GM12878 (cell line): Measurements from ENCODE around the gene COX4I2. TPM values are rescaled to one million over a fixed set of nuclear protein-coding genes. Genes with fewer than 3 reads are reported as not detected.

ENCODE experiments used
- ATAC-seq: fragments of 200-7000 bp; cut with Tn5 transposase; 3 replicates; pipeline ENCODE4 v1.9.1; 2020; ENCODE audit warnings: mild to moderate bottlenecking, moderate library complexity
- BruUV-seq: library from RNA; stranded (reverse); fragments of 400-500 nt; replicated peaks from 2 replicates; lab custom pipeline; 2021; lab: Mats Ljungman, UMichigan
- CTCF ChIA-PET: fragments of 300-600 bp; sonication (Branson Sonifier 250); formaldehyde crosslinking; extraction: SDS; loops from one replicate; lab custom pipeline; 2021; ENCODE audit warnings: inconsistent platforms; lab: Yijun Ruan, JAX
- POLR2A ChIA-PET: fragments of 350-600 bp; formaldehyde crosslinking; extraction: SDS; loops from one replicate; lab custom pipeline; 2021; ENCODE audit warnings: inconsistent platforms; lab: Charles Lee
- RAD21 ChIA-PET: fragments of 300-600 bp; sonication (Branson Sonifier 250); formaldehyde crosslinking; loops from one replicate; lab custom pipeline; 2023; ENCODE audit warnings: antibody characterized with exemption; ENCODE audit not compliant: unreplicated experiment; lab: Charles Lee
- SMC1A ChIA-PET: fragments of 300-600 bp; sonication (Branson Sonifier 250); formaldehyde crosslinking; loops from one replicate; lab custom pipeline; 2023; ENCODE audit not compliant: unreplicated experiment, uncharacterized antibody; lab: Charles Lee
- DNase-seq: peaks from one replicate; pipeline ENCODE4 v3.0.0-alpha.2; 2011; ENCODE audit warnings: low read depth, low spot score
- FAIRE-seq: peaks from 3 replicates; lab custom pipeline; 2011; peaks lifted over from hg19 to GRCh38; lab: Jason Lieb, UNC
- H2AFZ ChIP-seq: 2 replicates; pipeline ENCODE4 v1.6.0; 2011; ENCODE audit warnings: low read depth, low read length, control low read depth; ENCODE audit not compliant: control insufficient read depth
- H3K27ac ChIP-seq: 2 replicates; pipeline ENCODE4 v1.5.1; 2011; ENCODE audit warnings: control low read depth; ENCODE audit not compliant: control insufficient read depth, insufficient read depth
- H3K27me3 ChIP-seq, 2 experiments: replicated peaks in 1 of 2; 2 replicates each; pipeline versions ENCODE4 v1.6.0 to v1.6.1; 2011; ENCODE audit warnings: low read length in 1 of 2; ENCODE audit not compliant: control insufficient read depth in 2 of 2, insufficient read depth in 2 of 2
- H3K36me3 ChIP-seq, 2 experiments: 2 replicates each; pipeline ENCODE4 v1.5.1; 2011; ENCODE audit warnings: low read length in 1 of 2; ENCODE audit not compliant: control insufficient read depth in 2 of 2, insufficient read depth in 2 of 2
- H3K4me1 ChIP-seq: 2 replicates; pipeline ENCODE4 v1.6.1; 2011; ENCODE audit warnings: mild to moderate bottlenecking, low read length, moderate library complexity, mixed read lengths; ENCODE audit not compliant: control insufficient read depth, insufficient read depth
- H3K4me2 ChIP-seq: 2 replicates; pipeline ENCODE4 v1.6.0; 2011; ENCODE audit warnings: control low read depth; ENCODE audit not compliant: control insufficient read depth, insufficient read depth
- H3K4me3 ChIP-seq: fragments of 200-600 bp; sonication (generic); 2 replicates; pipeline ENCODE4 v1.5.1; 2016
- H3K79me2 ChIP-seq: 2 replicates; pipeline ENCODE4 v1.6.0; 2011; ENCODE audit warnings: low read length; ENCODE audit not compliant: control insufficient read depth, insufficient read depth
- H3K9ac ChIP-seq: 2 replicates; pipeline ENCODE4 v1.8.0; 2011; ENCODE audit warnings: low read length, control low read depth, mixed read lengths; ENCODE audit not compliant: control insufficient read depth, insufficient read depth
- H3K9me3 ChIP-seq: replicated peaks from 3 replicates; pipeline ENCODE4 v1.5.1; 2011; ENCODE audit warnings: mild to moderate bottlenecking, low read length; ENCODE audit not compliant: control insufficient read depth, insufficient read depth
- H4K20me1 ChIP-seq: 2 replicates; pipeline ENCODE4 v1.6.0; 2011; ENCODE audit not compliant: control insufficient read depth, insufficient read depth
- BHLHE40 ChIP-seq, 2 experiments: fragments of 450-650 bp in 1 of 2; IDR thresholded peaks; 2 replicates each; pipeline ENCODE4 v1.6.1; 2011 to 2017; ENCODE audit warnings: low read depth in 2 of 2, borderline replicate concordance in 1 of 2, improper control_type of control experiment in 1 of 2, low read length in 1 of 2, mild to moderate bottlenecking in 1 of 2
- CBX3 ChIP-seq: fragments of 200-600 bp; sonication (generic); IDR thresholded peaks from 2 replicates; pipeline ENCODE4 v1.6.1; 2016; ENCODE audit warnings: low read depth, borderline replicate concordance
- CHD2 ChIP-seq: IDR thresholded peaks from 2 replicates; pipeline ENCODE4 v1.6.1; 2011; ENCODE audit warnings: low read depth, low read length, improper control_type of control experiment, borderline replicate concordance
- CHD4 ChIP-seq: fragments of 200-600 bp; sonication (generic); IDR thresholded peaks from 2 replicates; pipeline ENCODE4 v1.6.1; 2016; ENCODE audit warnings: mild to moderate bottlenecking
- EED ChIP-seq: sonication (generic); IDR thresholded peaks from 2 replicates; pipeline ENCODE4 v1.6.1; 2016; ENCODE audit warnings: antibody characterized with exemption, low read depth
- GABPA ChIP-seq: IDR thresholded peaks from 2 replicates; pipeline ENCODE4 v1.6.1; 2014; ENCODE audit warnings: antibody characterized with exemption, low read depth, mild to moderate bottlenecking, inconsistent platforms
- IKZF2 ChIP-seq, 2 experiments: fragments of 450-650 bp; IDR thresholded peaks; 2 replicates each; pipeline ENCODE4 v1.6.1; 2017; ENCODE audit warnings: mild to moderate bottlenecking in 2 of 2, moderate library complexity in 2 of 2
- IRF4 ChIP-seq: IDR thresholded peaks from 2 replicates; pipeline ENCODE4 v1.6.1; 2011; ENCODE audit warnings: low read depth, low read length
- KDM1A ChIP-seq: fragments of 200-600 bp; sonication (generic); IDR thresholded peaks from 2 replicates; pipeline ENCODE4 v1.6.1; 2016; ENCODE audit warnings: borderline replicate concordance
- PAX8 ChIP-seq: fragments of 450-650 bp; IDR thresholded peaks from 2 replicates; pipeline ENCODE4 v1.6.1; 2017; ENCODE audit warnings: mild to moderate bottlenecking, moderate library complexity
- PML ChIP-seq: IDR thresholded peaks from 2 replicates; pipeline ENCODE4 v1.6.1; 2012; ENCODE audit warnings: low read length, inconsistent platforms
- RAD21 ChIP-seq: IDR thresholded peaks from 2 replicates; pipeline ENCODE4 v1.6.1; 2011; ENCODE audit warnings: mild to moderate bottlenecking, low read depth, low read length, moderate library complexity; ENCODE audit not compliant: insufficient read depth
- SMAD1 ChIP-seq: fragments of 450-650 bp; IDR thresholded peaks from 2 replicates; pipeline ENCODE4 v1.6.1; 2018; ENCODE audit warnings: mild to moderate bottlenecking, low read depth; ENCODE audit not compliant: partially characterized antibody
- SMARCA5 ChIP-seq: fragments of 450-650 bp; IDR thresholded peaks from 2 replicates; pipeline ENCODE4 v1.6.1; 2017; ENCODE audit warnings: mild to moderate bottlenecking
- SP1 ChIP-seq: IDR thresholded peaks from one replicate; pipeline ENCODE4 v1.6.1; 2011; ENCODE audit warnings: low read depth, low read length
- YBX1 ChIP-seq: fragments of 450-650 bp; IDR thresholded peaks from 2 replicates; pipeline ENCODE4 v1.6.1; 2016; ENCODE audit warnings: antibody characterized with exemption
- WGBS: methylation state at CpG from one replicate; pipeline ENCODE4 v1.1.6; 2016; ENCODE audit warnings: low lambda C conversion rate; ENCODE audit not compliant: insufficient replicate concordance, insufficient coverage; ENCODE audit errors: missing lambda C conversion rate; 5-methylcytosine and 5-hydroxymethylcytosine counted together
- in situ Hi-C: fragments of 300-500 bp; cut with MboI; formaldehyde crosslinking; loops from 9 replicates; pipeline ENCODE4 v1.14.3; 2018; ENCODE audit warnings: mixed read lengths
- intact Hi-C: fragments of 100-400 bp; cut with micrococcal nuclease; formaldehyde crosslinking; loops from one replicate; pipeline ENCODE4 v1.14.2; 2022; ENCODE audit not compliant: unreplicated experiment
- polyA plus RNA-seq, 11 experiments: library from polyadenylated mRNA; depleted of rRNA in 4 of 11; unstranded in 6 of 11; stranded (reverse) in 5 of 11; fragments of >200 nt; fragmentation: Nextera tagmentation in 4 of 11; fragmentation: Illumina TruSeq in 1 of 11; extraction: Ambion mirVana in 4 of 11; extraction: Trizol in 1 of 11; gene quantifications; 1 replicate in 1 of 11; 2 replicates in 10 of 11; pipeline versions ENCODE4 v1.2.1 to v1.2.3, GENCODE V29; 2011 to 2016; ENCODE audit warnings: inconsistent platforms in 2 of 11, missing spikeins in 2 of 11, low read depth in 1 of 11
- total RNA-seq, 4 experiments: library from RNA; depleted of rRNA in 3 of 4; stranded (reverse); fragments of >200 nt in 3 of 4; fragmentation: Illumina TruSeq in 1 of 4; extraction: Trizol in 1 of 4; gene quantifications; 2 replicates each; pipeline versions ENCODE4 v1.2.1 to v1.2.3, GENCODE V29; 2013 to 2021
- TF ChIP-seq, protein P1 (sequence below): fragments of 450-650 bp; IDR thresholded peaks from 2 replicates; pipeline ENCODE4 v1.6.1; 2017; ENCODE audit warnings: mild to moderate bottlenecking, low read depth, inconsistent platforms; ENCODE audit not compliant: poor library complexity, severe bottlenecking
- TF ChIP-seq, protein P2 (sequence below): fragments of 450-650 bp; IDR thresholded peaks from 2 replicates; pipeline ENCODE4 v1.6.1; 2018; ENCODE audit warnings: borderline replicate concordance, mild to moderate bottlenecking; ENCODE audit not compliant: partially characterized antibody
- TF ChIP-seq, protein P3 (sequence below): fragments of 150-350 bp; IDR thresholded peaks from 2 replicates; pipeline ENCODE4 v1.6.1; 2016; ENCODE audit warnings: low read depth, low read length

COX4I2 gene
- total and polyA plus RNA-seq, 10 of the 15 experiments (the other 5 are each of a cell fraction or from before 2014, with no cell fraction given) = not detected

DNA sequence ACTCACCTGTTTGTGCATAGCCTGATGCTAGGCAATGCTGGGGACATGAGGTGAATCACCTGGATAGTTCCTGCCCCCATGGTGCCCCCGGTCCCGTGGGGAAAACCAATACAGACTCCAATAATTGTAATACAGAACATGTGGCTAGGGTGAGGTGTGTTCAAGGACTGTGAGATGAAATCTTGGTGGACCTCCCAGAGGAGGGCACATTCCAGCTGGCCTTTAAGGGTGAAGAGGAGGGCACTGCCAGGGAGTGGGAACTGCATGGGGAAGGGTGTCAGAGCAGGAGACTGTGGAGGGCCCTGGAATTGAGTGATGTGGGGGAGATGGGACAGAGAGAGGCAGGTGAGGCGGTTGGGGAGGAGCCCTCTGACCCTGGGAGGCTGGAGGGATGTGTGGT, 2.5 kb downstream of the COX4I2 start:
- RAD21 ChIA-PET = no interaction called here
- FAIRE-seq (no peak), ATAC-seq (no peak), DNase-seq (no peak)
- SMC1A ChIA-PET = interaction anchor here (1.0 kb wide), 2 partner anchors 11 to 21 kb away, joined by 3 read pairs; no protein-coding TSS in a partner anchor
- Histone ChIP-seq H3K36me3 (no peaks in the 10 kb centered on the region), H3K4me3 (no peak overlapping the region), H3K9ac (no peak overlapping the region), H3K9me3 (no peaks in the 10 kb centered on the region), H3K4me2 (no peak overlapping the region), H2AFZ (no peak overlapping the region), H3K27me3 (no peaks in the 10 kb centered on the region), H3K79me2 (no peaks in the 10 kb centered on the region), H4K20me1 (no peaks in the 10 kb centered on the region), H3K4me1 (peaks cover 2% of the 10 kb centered on the region), H3K27ac (no peak overlapping the region)
- CTCF ChIA-PET = interaction anchor here (0.5 to 1.8 kb wide), 5 partner anchors 19 to 1646 kb away, joined by 3 to 8 read pairs (median 6); no protein-coding TSS in a partner anchor
- POLR2A ChIA-PET = no interaction called here
- 6% methylated on average over 3 of the region's 3 CpGs for WGBS
- in situ Hi-C loops = no loop called here
- intact Hi-C loops = no loop called here
- no peak for TF ChIP-seq SP1
- TF ChIP-seq, protein P1, sequence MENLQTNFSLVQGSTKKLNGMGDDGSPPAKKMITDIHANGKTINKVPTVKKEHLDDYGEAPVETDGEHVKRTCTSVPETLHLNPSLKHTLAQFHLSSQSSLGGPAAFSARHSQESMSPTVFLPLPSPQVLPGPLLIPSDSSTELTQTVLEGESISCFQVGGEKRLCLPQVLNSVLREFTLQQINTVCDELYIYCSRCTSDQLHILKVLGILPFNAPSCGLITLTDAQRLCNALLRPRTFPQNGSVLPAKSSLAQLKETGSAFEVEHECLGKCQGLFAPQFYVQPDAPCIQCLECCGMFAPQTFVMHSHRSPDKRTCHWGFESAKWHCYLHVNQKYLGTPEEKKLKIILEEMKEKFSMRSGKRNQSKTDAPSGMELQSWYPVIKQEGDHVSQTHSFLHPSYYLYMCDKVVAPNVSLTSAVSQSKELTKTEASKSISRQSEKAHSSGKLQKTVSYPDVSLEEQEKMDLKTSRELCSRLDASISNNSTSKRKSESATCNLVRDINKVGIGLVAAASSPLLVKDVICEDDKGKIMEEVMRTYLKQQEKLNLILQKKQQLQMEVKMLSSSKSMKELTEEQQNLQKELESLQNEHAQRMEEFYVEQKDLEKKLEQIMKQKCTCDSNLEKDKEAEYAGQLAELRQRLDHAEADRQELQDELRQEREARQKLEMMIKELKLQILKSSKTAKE = no peak
- TF ChIP-seq KDM1A = no peak
- no peak for TF ChIP-seq CHD2
- no peak for TF ChIP-seq YBX1
- TF ChIP-seq PML = no peak
- TF ChIP-seq, protein P2, sequence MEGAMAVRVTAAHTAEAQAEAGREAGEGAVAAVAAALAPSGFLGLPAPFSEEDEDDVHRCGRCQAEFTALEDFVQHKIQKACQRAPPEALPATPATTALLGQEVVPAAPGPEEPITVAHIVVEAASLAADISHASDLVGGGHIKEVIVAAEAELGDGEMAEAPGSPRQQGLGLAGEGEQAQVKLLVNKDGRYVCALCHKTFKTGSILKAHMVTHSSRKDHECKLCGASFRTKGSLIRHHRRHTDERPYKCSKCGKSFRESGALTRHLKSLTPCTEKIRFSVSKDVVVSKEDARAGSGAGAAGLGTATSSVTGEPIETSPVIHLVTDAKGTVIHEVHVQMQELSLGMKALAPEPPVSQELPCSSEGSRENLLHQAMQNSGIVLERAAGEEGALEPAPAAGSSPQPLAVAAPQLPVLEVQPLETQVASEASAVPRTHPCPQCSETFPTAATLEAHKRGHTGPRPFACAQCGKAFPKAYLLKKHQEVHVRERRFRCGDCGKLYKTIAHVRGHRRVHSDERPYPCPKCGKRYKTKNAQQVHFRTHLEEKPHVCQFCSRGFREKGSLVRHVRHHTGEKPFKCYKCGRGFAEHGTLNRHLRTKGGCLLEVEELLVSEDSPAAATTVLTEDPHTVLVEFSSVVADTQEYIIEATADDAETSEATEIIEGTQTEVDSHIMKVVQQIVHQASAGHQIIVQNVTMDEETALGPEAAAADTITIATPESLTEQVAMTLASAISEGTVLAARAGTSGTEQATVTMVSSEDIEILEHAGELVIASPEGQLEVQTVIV = no peak
- TF ChIP-seq, protein P3, sequence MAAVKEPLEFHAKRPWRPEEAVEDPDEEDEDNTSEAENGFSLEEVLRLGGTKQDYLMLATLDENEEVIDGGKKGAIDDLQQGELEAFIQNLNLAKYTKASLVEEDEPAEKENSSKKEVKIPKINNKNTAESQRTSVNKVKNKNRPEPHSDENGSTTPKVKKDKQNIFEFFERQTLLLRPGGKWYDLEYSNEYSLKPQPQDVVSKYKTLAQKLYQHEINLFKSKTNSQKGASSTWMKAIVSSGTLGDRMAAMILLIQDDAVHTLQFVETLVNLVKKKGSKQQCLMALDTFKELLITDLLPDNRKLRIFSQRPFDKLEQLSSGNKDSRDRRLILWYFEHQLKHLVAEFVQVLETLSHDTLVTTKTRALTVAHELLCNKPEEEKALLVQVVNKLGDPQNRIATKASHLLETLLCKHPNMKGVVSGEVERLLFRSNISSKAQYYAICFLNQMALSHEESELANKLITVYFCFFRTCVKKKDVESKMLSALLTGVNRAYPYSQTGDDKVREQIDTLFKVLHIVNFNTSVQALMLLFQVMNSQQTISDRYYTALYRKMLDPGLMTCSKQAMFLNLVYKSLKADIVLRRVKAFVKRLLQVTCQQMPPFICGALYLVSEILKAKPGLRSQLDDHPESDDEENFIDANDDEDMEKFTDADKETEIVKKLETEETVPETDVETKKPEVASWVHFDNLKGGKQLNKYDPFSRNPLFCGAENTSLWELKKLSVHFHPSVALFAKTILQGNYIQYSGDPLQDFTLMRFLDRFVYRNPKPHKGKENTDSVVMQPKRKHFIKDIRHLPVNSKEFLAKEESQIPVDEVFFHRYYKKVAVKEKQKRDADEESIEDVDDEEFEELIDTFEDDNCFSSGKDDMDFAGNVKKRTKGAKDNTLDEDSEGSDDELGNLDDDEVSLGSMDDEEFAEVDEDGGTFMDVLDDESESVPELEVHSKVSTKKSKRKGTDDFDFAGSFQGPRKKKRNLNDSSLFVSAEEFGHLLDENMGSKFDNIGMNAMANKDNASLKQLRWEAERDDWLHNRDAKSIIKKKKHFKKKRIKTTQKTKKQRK = no peak
- no peak for TF ChIP-seq SMAD1
- no peak for TF ChIP-seq IKZF2 (IDR thresholded peaks at IDR 0.05)
- TF ChIP-seq CHD4 = no peak
- no peak for TF ChIP-seq IRF4
- no peak for TF ChIP-seq GABPA
- TF ChIP-seq RAD21 = no peak
- TF ChIP-seq EED = no peak
- no peak for TF ChIP-seq SMARCA5
- no peak for TF ChIP-seq CBX3
- no peak for TF ChIP-seq BHLHE40 (IDR thresholded peaks at IDR 0.05; ENCODE audit: borderline replicate concordance in 1 of 2, low read depth in 2 of 2, low read length in 1 of 2)
- no peak for TF ChIP-seq PAX8
- BruUV-seq = no TSS peak
